Femur (tissue), 1 donor: ENCODE measurements around the gene ZNF227.
"Not testable (repeated sequence)": the region's sequence is repeated elsewhere in the genome, so short reads cannot be mapped to it uniquely, and the experiment has no call there.

Experiments
- DNase-seq: peaks from one replicate; pipeline ENCODE4 v3.0.0-alpha.2; 2017

ZNF227 gene

DNA sequence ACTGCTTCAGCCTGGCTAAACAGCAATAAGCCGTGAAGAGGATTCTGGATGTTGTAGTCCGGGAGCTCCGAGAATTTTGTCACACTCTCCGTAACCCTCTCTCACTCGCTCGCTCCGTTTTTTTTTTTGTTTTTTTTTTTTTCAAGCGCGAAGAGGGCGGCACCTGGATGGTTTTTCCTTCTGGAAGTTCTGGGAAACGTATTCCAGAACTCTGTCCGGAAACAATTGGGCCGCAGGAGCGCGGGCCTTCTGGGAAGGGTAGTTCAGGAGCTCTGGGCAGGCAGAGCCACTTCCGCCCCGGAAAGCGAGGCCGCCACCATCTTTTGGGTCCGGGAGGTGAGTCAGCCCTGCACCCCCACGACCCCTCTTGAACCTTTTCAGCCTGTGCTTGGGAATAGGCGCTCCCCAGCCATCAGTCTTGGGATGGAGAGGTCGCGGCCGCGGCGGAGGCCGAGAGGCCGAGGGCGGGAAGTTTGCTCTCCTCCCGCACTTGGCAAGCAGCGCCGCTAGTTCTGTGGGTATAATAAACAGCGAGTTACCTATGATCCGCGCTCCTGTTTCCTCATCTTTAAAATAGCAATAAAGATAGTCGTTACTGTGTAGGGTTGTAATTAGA is at the start of gene ZNF227:
TSS of gene ZNF227 (plus strand) at position 283 of the 616 bp plus-strand sequence. CDS start 5,261 bp downstream, outside the sequence.
- DNase-seq, result peak; percentile 96

DNA sequence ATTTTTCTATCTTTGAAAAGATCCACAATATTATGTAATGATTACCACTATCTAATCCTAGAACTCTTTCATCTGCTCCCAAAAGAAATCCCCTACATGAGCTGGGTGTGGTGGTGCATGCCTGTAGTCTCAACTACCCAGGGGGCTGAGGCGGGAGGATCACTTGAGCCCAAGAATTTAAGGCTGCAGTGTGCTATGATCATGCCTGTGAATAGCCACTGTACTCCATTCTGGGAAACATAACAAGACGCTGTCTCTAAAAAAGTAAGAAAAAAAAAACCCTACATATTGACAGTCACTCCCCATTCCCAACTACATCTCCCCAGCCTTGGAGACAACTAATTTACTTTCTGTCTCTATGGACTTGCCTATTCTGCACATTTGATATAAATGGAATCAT is 48.5 kb upstream of the ZNF227 start:
- DNase-seq, result no peak

DNA sequence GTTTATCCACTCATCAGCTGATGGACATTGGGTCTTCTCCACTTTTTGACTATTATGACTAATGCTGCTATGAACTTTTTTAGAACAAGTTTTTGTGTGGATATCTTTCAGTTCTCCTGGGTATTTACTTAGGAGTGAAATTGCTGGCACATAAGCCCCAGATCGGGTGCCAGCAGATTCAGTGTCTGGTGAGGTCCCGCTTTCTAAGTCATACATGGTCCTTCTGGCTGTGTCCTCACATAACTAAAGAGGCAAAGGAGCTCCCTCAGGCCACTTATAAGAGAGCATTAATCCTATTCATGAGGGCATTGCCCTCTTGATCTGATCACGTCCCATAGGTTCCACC is 48.0 kb upstream of the ZNF227 start:
- no peak for DNase-seq

DNA sequence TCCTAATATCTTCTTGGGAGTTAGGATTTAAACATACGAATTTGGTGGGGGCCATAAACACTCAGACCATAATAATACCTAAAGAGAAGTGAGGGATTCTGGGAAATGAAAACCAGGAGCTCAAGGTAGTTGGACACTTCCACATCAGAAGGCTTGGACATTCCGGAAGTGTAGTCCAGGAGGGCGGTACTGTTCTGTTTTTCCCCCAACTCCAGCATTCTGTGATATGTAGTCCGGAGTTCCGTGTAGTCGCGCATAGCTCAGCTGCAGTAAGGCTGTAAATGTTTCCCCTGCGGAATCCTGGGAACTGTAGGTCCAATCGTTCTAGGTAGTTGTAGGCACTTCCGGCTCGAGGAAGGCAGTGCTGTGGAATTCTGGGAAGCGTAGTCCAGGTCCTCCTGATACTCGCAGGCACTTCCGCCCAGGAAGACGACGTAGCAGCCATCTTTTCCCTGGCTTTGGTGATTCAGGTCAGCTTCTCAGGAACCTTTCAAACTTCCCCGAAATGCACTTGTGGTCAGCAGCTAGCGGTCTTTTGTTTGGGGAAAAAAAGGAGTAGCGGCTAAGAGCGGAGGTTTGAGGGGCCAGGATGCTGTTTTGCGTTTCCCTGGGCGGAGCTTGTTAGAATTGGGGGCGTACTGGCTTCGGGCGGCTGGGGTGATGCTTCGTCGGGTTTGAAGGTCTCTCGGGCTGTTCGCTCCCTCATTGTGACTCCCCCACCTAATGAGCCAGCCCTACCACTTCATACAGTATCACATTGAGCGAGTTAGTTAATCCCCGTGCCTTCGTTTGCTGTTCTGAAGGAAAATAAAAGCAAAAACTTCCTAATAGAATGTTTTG is 47.4 kb upstream of the ZNF227 start, which contains the start of gene ZNF226:
TSS of gene ZNF226 (plus strand) at position 428 of the 840 bp plus-strand sequence. CDS start 4,981 bp downstream, outside the sequence.
- DNase-seq, result peak; percentile 96

DNA sequence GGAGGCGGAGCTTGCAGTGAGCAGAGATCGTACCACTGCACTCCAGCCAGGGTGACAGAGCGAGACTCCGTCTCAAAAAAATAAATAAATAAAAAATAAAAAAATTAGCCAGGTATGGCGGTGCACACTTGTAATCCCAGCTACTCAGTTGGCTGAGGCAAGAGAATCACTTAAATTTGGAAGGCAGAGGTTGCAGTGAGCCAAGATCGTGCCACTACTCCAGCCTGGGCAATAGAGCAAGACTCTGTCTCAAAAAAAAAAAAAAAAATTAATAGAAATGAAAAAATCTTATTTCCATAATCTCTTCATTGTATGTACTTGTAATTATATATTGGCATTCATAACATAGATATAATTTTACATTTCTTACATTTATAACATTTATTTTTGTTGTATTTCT is 41.7 kb upstream of the ZNF227 start:
- DNase-seq, result not testable (repeated sequence)

DNA sequence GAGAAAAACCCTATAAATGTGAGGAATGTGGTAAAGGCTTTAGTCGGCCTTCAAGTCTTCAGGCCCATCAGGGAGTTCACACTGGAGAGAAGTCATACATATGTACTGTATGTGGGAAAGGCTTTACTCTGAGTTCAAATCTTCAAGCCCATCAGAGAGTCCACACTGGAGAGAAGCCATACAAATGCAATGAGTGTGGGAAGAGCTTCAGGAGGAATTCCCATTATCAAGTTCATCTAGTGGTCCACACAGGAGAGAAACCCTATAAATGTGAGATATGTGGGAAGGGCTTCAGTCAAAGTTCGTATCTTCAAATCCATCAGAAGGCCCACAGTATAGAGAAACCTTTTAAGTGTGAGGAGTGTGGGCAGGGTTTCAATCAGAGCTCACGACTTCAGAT is 35.7 kb upstream of the ZNF227 start:
- DNase-seq, result no peak

DNA sequence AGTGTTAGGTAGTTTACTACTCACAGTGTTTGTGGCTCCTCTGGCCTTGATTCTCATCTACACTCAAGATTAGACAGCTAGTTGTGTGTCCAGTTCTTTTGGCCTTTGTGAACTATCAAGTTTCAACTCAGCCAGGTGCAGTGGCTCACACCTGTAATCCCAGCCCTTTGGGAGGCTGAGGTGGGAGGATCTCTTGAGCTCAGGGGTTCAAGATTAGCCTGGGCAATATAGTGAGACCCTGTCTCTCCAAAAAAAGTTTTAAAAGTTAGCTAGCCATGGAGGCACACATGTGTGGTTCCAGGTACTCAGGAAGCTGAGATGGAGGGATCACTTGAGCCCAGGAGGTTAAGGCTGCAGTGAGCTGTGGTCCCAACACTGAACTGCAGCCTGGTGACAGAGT is 31.4 kb upstream of the ZNF227 start:
- DNase-seq, result no peak

DNA sequence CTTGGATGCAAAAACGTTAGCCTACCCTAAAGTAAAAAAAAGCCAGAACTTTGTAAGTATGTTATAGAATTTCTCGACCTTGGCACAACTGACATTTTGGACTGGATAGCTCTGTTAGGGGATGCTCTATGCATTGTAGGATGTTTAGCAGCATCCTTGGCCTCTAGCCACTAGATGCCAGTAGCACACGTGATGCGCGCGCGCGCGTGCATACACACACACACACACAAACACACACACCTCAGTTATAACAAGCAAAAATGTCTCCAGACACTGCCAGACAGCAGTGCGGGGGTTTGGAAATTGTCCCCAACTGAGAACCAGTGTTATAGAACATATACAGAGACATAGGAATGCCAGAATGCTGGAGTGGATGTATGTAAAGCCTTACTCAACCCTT is 30.2 kb upstream of the ZNF227 start:
- no peak for DNase-seq

DNA sequence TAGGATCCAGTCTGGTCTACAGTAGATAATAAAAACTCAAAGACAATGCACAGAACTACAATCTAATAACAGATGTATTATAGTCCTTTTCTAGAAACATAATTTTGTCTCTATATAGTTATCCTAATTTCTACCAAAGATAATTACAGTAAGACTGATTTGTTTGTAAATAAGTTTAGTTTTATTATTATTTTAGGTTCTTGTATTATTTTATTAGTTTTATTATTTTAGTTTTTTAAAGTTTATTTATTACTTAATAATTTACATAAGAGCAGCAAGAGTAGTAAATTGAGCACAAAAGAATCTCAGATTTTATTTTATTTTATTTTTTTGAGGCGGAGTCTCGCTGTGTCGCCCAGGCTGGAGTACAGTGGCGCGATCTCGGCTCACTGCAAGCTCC is 22.3 kb upstream of the ZNF227 start:
- no peak for DNase-seq

DNA sequence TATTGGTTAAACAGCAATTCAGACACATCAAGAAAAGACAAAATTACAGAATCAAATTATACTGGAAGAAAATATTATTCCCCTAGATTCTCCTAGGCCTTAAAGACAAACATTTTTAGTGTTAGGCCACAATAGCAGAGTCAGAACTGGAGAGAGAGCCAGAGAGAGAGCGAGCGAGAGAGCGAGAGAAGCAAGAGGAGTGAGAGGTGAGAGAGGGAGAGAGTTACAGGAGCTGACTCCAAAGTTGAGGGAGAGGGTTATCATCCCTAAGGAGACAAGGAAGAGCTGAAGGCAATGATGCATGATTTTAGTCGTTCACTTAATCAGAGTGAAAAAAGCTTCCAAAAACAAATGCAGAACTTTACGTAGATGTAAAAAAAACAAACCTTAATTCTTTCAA is 20.2 kb upstream of the ZNF227 start:
- no peak for DNase-seq

DNA sequence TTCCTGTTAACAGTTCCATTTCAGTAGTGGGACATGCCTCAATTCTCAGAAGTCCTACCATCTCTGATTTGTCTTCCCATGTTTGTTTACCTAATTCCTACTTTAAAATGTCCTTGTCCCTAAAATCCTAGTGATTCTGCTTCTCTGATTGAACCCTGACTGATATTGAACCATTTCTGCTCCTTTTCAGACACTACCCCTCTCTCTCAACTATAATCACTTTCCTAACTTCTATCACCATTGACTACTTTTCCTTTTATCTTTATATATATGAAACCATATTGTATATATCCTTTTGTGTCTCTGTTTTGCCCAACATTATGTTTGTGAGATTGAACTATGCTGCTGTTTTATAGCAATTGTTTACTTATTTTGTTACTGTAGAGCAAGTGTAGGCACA is 15.6 kb upstream of the ZNF227 start:
- DNase-seq, result no peak

DNA sequence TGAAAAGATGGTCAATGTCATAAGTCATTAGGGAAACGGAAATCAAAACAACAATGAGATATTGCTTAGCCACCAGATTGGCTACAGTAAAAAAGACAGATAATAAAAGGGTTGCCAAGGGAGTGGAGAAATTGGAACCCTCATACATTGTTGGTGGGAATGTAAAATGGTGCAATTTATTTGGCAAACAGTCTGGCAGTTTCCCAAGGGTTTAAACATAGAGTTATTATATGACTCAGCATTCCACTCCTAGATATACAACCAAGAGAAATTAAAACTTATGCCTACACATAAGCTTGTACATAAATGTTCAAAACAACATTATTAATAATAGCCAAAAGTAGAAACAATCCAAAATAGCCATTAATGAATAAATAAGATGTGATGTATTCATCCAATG is 9.9 kb upstream of the ZNF227 start:
- no peak for DNase-seq

DNA sequence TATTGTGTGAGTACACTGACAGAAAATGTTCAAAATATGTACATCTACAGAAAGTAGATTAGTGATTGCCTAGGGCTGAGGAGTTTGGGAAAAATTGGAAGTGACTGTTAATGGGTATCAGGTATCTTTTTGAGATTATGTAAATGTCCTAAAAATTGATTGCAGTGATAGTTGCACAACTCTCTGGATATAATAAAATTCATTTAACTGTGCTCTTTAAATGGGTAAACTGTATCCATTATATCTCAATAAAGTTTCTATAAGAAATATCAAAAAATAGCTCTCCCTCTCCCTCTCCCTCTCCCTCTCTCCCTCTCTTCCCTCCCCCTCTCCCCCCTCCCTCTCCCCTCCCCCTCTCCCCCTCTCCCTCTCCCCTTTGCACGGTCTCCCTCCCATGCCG is 9.4 kb upstream of the ZNF227 start:
- no peak for DNase-seq

DNA sequence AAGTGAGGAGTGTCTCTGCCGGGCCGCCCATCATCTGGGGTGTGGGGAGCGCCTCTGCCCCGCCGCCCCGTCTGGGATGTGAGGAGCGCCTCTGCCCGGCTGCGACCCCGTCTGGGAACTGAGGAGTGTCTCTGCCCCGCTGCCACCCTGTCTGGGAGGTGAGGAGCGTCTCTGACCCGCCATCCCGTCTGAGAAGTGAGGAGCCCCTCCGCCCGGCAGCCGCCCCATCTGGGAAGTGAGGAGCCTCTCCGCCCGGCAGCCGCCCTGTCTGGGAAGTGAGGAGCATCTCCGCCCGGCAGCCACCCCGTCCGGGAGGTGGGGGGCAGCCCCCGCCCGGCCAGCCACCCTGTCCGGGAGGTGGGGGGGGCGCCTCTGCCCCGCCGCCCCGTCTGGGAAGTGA is 8.5 kb upstream of the ZNF227 start:
- DNase-seq, result not testable (repeated sequence)

DNA sequence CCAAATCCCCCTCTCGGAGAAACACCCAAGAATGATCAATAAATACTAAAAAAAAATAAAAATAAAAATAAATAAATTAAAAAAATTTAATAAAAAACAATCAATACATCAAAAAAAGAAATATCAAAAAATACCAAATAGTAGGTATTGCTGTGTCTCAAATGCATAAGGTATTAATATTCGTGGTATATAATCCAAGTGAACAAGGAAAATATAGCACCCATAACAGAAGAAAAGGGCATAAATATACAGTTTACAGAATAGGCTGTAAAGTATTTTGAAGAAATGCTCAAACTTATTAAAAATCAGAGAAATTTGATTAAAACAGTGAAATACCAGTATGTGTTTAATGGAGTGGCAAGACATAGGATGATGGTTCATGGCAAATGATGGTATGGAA is 7.6 kb upstream of the ZNF227 start:
- no peak for DNase-seq

DNA sequence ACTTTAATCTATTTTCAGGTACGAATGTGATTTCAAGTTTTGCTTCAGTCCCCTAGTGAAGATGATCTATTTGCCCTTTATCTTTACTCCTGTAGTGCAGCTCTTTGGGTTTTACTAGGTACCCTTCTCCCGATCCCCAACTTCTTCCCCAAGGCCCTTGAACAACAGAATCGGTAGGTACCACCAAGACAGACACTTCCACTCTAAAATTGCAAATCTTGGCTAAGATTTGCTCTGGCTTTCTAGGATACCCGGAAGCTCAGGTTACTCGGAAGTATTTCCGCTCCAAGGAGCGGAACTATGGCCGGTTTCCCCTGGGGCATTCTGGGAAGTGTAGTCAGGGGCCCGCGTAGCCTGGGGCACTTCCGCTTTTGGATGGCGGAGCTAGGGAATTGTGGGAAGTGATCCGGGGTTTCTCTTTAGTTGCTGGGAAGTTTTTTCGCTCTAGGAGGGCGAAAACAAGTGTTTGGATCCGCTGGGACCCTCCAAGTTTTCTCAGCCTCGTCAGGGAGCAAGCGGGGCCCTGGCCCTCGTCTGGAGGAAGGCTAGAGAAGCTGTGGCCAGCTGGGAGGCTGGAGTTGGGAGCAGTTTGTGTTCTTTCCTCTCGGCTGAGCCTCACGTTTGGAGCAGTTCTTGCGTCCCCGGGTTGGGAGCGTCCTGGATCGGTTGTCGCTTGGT is 5.1 kb upstream of the ZNF227 start:
- DNase-seq, result peak; percentile 94

DNA sequence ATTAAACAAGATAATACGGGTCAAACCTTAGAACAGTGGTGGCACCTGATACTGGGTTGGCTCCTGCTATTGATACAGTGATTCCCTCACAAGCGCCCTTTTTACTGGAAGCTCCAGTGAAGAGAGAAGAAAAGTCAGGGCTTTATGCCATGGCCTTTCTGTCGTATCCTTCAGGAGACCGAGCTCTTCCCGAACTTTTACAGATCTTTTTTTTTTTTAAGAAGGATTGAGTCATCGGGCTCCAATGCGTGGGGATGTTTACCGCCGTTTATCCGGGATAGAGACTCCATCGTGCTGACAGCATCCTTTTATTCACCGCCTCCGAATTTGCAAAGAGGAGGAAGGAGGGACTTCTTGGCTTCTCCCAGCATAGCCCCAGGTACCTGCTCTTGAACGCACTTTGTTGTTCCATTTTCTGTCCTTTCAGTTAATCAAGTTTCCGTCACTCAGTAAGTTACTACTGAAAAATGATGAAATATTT is 574 bp downstream of the ZNF227 start:
- peak; percentile 33 for DNase-seq

DNA sequence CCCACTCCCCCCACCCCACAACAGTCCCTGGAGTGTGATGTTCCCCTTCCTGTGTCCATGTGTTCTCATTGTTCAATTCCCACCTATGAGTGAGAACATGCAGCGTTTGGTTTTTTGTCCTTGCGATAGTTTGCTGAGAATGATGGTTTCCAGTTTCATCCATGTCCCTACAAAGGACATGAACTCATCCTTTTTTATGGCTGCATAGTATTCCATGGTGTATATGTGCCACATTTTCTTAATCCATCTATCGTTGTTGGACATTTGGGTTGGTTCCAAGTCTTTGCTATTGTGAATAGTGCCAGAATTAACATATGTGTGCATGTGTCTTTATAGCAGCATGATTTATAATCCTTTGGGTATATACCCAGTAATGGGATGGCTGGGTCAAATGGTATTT is 7.6 kb downstream of the ZNF227 start:
- DNase-seq, result not testable (repeated sequence)

DNA sequence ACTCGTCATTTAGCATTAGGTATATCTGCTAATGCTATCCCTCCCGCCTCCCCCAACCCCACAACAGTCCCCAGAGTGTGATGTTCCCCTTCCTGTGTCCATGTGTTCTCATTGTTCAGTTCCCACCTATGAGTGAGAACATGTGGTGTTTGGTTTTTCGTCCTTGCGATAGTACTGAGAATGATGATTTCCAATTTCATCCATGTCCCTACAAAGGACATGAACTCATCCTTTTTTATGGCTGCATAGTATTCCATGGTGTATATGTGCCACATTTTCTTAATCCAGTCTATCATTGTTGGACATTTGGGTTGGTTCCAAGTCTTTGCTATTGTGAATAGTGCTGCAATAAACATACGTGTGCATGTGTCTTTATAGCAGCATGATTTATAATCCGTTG is 8.4 kb downstream of the ZNF227 start:
- not testable (repeated sequence) for DNase-seq

DNA sequence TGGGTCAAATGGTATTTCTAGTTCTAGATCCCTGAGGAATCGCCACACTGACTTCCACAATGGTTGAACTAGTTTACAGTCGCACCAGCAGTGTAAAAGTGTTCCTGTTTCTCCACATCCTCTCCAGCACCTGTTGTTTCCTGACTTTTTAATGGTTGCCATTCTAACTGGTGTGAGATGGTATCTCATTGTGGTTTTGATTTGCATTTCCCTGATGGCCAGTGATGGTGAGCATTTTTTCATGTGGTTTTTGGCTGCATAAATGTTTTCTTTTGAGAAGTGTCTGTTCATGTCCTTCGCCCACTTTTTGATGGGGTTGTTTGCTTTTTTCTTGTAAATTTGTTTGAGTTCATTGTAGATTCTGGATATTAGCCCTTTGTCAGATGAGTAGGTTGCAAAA is 9.0 kb downstream of the ZNF227 start:
- not testable (repeated sequence) for DNase-seq

DNA sequence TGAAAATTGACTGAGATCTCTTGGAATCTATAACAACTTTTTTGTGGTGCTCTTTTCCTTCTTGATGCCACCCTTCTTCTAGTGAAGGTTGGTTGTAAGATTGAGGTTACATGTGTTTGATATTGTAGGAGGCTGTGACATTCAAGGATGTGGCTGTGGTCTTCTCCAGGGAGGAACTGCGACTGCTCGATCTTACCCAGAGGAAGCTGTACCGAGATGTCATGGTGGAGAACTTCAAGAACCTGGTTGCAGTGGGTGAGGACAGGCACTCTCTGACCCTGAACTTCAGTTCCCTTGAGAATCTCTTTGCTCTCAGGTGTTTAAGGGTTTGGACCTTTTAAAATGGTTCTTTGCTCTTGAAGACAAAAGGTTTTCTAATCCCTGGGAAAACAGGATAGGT is 16.0 kb downstream of the ZNF227 start:
- DNase-seq, result no peak

DNA sequence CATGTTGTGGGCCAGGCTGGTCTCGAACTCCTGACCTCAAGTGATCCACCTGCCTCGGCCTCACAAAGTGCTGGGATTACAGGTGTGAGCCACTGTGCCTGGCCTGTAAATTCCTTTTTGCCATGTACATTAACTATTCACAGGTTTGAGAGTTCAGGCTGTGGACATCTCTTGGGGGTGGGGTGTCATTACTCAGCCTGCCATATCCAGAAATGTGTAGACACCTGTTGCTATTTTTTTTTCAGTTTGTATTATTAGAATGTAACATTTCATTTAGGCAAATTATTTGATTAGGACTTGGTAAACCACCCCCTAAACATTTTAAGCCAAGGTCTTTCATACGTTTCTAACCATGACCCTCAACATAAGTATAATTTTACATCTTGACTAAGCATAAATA is 20.5 kb downstream of the ZNF227 start:
- no peak for DNase-seq

DNA sequence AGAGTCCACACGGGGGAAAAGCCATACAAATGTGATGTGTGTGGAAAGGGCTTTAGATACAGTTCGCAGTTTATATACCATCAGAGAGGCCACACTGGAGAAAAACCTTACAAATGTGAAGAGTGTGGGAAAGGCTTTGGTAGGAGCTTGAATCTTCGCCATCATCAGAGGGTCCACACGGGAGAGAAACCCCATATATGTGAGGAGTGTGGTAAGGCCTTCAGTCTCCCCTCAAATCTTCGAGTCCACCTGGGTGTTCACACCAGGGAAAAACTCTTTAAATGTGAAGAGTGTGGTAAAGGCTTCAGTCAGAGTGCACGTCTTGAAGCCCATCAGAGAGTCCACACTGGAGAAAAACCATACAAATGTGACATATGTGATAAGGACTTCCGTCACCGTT is 24.1 kb downstream of the ZNF227 start:
- no peak for DNase-seq

DNA sequence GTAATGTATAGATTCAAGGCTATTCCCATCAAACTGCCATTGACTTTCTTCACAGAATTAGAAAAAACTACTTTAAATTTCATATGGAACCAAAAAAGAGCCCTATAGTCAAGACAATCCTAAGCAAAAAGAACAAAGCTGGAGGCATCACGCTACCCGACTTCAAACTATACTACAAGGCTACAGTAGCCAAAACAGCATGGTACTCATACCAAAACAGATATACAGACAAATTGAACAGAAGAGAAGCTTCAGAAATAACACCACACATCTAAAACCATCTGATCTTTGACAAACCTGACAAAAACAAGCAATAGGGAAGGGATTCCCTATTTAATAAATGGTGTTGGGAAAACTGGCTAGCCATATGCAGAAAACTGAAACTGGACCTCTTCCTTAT is 40.0 kb downstream of the ZNF227 start:
- DNase-seq, result not testable (repeated sequence)
